HG03354 (cell line): ENCODE measurements around the gene HINT2.

ENCODE experiments used
- ATAC-seq: cut with Tn5 transposase; IDR thresholded peaks from one replicate; pipeline ENCODE4 v1.9.1; 2021; ENCODE audit warnings: mild to moderate bottlenecking; ENCODE audit not compliant: unreplicated experiment, poor library complexity, severe bottlenecking

The HINT2 gene

DNA sequence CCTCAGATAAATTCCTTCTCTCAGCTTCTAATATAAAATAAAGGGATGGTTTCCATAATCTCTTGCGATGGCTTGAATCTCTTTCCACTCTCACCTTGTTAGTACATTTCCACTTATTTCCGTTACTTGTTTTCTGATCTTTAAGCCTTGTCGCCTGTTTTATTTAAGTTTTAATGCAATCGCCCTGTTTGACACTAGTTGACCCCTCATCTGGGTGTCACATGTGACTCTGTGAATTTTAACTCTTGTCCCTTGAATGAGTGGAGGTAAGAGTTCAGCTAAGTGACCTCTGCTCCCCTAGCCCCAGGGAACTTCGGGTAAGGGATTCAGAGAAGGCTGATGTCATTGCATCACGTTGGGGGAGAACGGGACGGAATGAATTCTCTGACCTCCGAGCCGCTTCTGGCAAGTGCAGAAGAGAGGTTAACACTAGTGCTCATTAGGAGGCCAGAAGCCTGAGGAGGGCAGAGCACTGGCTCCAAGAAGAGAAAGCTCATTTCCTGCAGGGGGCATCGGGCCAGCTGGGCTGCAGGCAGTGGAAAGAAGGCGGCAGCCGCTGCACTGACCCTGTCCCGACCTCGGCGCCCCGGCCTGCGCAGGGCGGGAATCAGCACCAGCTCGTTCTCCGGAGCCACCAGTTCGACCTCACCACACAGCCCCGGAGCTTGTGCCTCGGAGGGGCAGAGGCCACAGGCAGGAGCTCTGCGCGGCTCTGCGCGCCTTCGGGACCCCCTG is 569 bp downstream of the HINT2 start:
- ATAC-seq: peak; percentile 37

DNA sequence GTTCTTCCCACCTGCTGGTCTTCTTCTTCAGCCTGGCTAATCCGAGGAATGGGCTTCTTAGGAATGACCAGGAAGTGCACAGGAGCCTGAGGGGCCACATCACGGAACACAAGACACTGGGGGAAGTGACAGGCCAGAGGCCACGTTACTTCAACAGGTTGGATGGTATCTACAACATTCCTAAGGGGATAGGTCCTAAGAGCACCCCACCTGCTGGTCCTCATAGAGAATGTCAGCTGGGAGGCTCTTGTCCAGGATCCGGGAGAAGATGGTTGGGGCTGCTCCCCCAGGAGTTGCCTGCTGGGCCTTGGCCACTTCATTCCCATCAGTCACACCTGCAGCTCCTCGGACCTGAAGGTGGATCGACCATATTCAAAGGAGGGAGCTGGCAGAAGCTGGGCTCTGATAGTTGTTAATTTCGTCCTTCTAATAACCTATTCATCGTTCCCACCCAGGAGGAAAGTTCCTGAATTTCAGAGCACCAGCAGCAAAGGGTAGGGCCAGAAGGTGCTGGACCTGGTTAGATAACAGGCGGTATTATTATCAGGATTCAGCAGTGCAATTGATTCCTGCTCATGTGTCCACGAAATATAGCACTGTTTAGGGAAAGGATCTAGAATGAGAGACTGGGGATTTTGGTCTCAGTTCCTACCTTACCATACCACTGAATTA is 1.3 kb downstream of the HINT2 start:
- no peak for ATAC-seq

DNA sequence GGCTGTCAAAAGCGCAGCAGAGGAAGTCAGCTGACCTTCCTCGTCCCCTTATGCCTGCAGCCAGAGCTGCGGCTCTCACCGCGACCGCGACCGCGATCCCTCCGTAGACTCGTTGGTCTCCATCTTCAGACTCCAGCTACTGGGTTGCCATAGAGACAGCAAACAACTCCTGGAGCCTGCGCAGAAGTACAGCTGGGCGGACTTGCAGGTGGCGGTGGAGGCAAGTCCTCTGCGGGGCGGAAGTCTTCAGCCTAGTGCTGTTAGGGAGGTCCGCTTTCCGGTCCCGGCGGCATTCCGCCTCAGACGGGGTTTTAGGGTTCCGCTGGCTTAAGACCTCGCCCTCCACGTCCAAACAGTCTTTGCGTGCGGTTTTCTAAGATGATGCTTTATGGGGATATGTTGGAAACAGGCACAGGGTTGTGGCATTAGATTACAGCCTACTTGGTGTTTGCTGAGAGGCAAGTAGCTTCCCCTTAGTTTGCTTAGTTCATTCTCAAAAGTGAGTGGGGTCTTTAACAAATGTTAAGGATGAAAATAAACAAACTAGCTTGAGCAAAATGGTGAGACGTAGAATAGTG is 2.7 kb downstream of the HINT2 start, which contains the start of gene SPAG8:
Gene SPAG8 (minus strand): TSS at position 238 of the 578 bp plus-strand sequence. CDS start 115 bp downstream, at position 123.
- peak; percentile 68 for ATAC-seq

DNA sequence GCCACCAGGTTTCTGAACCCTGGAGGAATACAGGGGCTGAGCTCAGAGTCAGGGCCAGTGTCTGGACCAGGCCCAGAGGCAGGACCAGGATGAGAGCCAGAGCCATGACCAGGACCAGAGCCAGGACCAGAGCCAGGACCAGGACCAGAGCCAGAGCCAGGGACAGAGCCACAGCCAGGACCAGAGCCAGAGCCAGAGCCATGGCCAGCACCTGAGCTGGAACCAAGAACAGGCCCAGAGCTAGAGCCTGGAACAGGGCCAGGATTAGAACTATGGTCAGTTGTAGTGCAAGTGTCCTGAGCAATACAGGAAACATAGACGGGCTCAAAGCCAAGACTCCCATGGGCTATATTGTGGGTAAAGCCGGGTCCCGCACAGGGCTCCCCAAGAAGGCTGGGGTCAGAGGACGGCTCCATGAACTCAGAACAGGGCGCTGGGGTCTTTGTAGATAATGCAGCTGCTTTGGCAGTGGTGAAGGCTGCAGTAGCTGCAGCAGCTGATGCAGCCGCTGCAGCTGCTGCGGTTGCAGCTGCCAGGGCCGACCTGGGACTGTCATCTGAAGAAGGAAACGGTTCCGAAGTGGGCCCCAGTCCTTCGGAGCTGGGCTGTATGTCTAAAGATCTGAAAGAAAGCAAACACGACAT is 3.3 kb downstream of the HINT2 start:
- no peak for ATAC-seq

DNA sequence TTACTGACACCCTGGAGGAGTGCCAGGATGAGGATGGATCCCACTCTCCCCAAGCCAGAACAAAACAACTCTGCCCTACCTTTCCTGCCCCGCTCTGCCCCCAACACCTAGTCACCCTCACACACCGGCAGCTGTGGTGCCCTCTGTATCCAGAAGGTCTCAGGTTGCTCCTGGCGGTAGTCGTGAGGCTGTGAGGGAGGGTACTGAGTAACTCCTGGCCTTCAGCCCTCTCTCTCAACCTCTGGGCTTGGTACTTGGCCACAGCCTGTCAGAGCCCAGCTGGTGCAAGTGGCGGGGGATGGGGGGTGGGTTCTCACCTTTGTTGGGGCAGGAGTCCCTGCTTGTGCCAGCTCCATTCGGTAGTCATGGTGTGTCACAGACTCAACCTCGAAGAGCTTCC is 4.7 kb downstream of the HINT2 start:
- no peak for ATAC-seq

DNA sequence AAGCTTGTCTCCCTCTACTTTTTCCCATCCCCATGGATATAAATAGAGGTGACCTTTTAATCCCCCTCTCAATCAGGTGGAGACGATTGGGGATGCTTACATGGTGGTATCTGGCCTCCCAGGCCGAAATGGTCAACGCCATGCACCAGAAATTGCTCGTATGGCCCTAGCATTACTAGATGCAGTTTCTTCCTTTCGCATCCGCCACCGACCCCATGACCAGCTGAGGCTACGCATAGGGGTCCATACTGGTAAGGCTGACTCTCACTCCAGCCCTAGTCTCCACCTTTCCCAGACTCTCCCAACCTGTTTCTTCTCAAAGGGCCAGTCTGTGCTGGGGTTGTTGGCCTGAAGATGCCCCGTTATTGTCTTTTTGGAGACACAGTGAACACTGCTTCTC is 6.4 kb downstream of the HINT2 start:
- no peak for ATAC-seq

DNA sequence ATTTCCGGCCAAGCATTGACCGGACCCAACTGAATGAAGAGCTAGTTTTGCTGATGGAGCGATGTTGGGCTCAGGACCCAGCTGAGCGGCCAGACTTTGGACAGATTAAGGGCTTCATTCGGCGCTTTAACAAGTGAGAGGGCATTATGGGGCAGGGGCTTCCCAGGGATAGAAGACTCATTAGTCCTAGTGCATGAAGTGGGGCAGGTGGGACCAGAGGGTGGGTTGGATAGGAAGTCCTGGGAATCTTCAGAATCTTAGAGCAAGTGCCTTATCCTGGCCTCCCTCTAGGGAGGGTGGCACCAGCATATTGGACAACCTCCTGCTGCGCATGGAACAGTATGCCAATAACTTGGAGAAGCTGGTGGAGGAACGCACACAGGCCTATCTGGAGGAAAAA is 8.7 kb downstream of the HINT2 start:
- ATAC-seq: no peak

DNA sequence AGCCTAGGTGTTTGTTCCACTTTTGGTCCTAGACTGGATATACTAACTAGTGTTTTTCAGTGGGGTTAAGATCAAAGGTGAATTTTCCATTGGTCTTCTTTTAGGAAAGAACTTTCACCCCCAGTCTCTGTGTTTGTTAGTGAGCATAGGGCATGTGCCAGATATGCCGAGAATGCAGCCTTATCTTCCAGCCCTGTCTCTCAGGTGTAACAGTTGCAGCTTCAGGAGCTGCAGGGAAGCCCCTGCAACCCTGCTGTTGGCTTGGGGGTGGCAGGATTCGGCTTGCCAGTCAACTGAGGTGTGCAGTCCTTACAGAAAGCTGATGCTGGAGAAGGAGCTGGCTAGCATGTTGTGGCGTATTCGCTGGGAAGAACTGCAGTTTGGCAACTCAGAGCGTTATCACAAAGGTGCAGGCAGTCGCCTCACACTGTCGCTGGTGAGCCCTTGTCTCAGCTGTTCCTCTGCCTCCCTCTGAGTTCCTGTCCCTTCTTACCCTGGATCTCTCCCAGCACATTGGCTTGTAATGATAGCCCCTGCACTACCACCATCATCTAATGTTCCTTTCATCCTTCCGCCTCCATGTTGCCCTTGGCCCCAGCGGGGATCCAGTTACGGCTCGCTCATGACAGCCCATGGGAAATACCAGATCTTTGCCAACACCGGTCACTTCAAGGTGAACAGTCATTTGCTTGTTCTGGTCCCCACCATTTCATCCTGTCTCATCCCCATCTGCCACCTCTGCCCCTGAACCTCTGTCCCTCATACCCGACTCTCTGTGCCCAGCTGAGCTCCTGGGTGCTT is 13.3 kb downstream of the HINT2 start:
- ATAC-seq: no peak

DNA sequence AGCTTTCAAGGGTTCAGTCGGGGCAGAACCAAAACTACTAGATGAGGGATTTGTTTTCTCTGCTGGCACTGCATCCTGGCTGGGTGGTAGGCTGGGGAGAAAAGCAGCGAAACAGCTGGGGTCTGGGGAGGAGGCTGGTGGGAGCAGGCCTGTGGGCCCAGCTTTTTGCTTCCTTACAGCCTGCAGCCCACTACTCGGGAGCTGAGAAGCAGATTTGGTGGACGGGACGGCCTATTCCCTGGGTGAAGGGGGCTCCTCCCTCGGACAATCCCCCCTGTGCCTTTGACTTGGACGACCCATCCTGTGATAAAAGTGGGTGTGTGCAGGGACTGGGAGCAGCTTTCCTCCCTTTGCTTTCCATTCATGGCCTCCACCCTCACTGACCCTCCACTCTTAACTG is 14.3 kb downstream of the HINT2 start:
- no peak for ATAC-seq

DNA sequence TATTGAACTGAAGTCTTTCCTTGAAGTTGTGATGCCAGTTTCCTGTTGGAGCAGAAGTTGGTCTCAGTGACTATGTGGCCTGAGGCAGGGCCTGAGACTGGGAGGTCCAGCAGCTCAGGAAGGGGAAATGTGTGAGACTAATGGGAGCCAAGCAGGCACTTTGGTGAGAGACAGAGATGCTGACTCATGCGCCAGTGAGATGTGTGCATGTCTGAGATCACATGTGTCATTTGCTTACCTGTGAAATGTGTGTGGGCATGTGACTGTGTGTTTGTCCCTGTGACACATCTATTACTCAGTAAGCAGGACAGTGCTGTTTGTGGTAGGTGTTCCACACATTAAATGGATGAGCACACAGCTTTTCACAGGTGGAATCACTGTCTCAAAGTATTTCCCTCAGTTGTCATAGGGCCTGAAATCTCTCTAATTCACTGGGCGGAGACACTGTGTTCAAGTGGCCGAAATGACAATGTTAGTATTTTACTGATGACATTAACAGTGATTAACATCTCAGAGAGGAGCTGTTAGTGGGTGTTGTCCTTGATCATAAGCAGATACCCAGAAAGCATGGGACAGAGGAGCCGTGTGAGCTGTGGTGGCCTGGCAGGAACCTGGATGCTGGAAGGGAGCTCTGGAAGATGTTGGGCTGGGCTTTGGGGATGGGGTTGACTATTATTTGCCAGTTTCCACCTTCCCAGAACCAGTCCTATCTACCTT is 16.0 kb downstream of the HINT2 start:
- ATAC-seq: peak; percentile 52

DNA sequence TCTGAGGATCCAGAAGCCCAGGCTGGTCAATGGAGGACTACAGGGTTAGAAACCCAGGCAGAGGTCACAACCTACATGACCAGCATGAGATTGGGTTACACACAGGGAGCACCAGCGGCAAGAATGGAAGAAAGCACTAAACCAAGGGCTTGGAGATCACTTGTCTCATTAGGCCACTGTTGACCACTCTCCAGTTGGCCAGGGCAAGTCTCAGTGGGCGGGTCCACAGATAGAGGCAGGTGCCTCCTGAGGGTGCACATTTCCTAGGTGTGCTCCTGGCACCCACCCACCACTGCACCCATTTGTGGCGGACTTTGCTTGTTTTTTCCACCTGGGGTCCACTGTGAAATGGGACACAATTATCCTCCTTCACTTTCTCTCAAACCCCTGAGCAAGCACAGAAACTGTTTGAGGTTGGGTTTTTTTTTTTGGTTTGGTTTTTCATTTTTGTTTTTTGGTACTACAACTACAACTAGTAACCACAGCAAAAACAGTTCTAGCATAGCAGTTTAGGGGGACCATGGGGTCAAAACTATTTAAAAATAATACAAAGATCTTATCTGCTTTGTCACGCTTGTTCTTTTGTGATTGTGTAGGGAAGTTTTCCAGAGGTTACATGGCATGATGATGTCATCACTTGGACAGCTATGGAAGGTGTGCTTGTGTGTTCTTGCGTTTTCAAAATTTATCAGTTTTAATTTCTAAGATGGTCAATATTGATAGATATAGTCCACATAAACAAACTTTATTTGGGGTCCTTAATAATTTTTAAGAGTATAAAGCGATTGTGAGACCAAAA is 17.3 kb downstream of the HINT2 start:
- ATAC-seq: no peak

DNA sequence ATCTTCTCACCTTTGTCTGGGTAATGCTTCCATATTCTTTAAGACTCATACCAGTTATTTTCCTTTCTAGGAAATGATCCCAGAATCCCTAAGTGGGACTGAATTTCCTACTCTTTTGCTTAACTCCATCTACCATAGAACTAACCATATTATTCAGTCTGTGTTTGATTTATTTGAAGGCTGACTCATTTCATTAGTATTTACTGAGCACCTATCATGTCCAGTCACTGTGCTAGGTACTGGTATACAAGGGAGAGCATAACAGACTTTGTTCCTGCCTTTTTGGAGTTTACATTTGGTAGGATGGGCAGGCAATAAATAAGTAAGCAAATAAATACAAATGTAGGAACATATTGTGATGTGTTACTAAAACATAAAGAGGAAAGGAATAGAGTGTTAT is 19.1 kb downstream of the HINT2 start:
- ATAC-seq: no peak

DNA sequence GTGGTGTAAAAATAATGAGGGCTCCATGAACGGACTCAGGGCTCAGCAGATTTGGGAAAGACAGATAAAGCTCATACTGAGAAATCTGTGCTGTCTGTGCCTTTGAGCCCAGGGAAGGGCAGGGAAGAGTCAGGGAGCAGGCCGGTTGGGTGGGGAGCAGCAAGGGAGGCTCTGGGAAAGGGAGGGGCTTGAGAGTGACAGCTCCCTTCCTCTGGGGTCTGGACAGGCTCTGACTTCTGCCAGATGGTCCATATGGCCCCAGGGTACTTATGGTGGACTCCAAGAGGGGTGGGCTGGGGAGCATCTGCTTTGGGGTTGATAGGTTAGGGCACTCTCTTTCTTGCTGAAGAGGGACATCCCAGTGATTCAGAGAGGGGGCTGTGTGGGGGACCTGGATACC is 21.4 kb downstream of the HINT2 start:
- ATAC-seq: no peak

DNA sequence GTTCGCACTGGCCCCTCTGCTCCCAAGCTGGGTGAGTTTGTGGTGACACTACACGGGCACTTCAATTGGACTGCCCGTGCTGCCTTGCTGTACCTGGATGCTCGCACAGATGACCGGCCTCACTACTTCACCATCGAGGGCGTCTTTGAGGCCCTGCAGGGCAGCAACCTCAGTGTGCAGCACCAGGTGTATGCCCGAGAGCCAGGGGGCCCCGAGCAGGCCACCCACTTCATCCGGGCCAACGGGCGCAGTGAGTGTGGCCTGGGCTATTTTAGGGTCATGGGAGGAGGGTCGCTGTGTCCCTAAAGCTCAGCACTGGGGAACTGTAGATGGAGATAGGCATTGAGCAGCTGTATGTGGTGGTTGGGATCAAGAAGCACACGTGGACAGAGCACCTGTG is 22.0 kb downstream of the HINT2 start:
- no peak for ATAC-seq

DNA sequence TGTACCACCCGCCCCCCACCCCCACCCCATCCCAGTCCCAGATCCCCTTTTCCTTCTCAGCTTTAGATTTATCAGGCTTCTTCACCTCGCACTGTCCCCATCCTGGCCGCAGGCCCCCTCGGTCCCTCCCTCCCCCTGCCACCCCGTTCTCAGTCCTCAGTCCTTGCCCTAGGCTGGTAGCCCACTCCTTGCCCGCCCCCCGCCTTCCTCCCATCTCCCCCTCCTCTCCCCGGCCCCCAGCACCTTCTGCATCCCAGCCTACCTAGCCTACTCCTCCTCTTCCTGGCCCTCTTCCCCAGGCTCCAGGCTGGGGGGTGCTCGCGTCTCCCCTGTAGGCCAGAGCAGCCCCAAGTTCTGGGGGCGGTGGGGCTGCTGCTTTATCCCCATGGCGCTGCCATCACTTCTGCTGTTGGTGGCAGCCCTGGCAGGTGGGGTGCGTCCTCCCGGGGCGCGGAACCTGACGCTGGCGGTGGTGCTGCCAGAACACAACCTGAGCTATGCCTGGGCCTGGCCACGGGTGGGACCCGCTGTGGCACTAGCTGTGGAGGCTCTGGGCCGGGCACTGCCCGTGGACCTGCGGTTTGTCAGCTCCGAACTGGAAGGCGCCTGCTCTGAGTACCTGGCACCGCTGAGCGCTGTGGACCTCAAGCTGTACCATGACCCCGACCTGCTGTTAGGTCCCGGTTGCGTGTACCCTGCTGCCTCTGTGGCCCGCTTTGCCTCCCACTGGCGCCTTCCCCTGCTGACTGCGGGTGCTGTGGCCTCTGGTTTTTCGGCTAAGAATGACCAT is 22.6 kb downstream of the HINT2 start:
- no peak for ATAC-seq

DNA sequence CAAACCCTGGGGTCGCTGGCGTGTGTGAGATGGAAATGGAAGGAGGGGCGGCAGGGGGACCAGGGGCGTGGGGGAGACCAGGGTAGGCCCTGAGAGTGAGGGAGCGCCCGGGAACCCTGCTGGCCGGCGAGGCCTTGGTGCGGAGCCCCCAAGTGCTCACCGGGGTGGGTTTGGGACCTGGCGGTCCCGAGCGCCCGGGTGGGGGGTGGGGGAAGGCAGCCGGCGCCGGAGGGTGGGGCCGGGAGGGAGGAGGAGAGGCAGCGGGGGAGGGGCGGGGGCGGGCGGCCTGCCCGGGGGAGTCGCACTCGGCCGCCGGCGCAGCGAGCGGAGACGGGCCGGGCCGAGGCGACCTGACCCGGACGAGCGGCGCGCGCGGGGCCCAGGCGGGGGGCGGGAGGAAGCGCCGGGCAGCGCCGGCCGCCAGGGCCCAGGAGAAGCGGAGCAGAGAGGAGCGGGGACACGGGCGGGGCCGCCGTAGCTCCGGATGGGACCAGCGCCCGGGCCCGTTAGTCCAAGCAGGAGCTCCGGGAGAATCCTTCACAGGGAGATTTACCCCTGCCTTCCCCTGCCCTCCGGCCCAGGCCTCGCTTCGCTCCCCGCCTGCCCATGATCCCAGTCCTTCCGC is 23.4 kb downstream of the HINT2 start, which contains the start of gene NPR2:
Gene NPR2 (plus strand): TSS at position 295 of the 625 bp plus-strand sequence. CDS start 818 bp downstream, outside the sequence.
- no peak for ATAC-seq
